GM19099 (cell line): Measurements from ENCODE around the gene TUFM.
A peak's percentile ranks its signal among the peaks of the same experiment; 100 is the strongest.

Experiments used
- POLR2A ChIP-seq: IDR thresholded peaks from 3 replicates; pipeline ENCODE4 v1.6.1; 2011; ENCODE audit warnings: low read depth; ENCODE audit not compliant: insufficient read length; ENCODE audit errors: extremely low read depth

Gene TUFM

GRCh38 chr16:28846080-28846932, at the start of gene TUFM:
Gene TUFM, minus strand, starts transcription at chr16:28846348. Its CDS starts 79 bp downstream, at chr16:28846269.
- TF ChIP-seq POLR2A = peak; percentile 76

GRCh38 chr16:28895609-28896008, 49.5 kb upstream of the TUFM start:
- no peak for TF ChIP-seq POLR2A

- no peak for TF ChIP-seq POLR2A
Measured at GRCh38 chr16:28893291-28893690, 47.1 kb upstream of the TUFM start.

DNA sequence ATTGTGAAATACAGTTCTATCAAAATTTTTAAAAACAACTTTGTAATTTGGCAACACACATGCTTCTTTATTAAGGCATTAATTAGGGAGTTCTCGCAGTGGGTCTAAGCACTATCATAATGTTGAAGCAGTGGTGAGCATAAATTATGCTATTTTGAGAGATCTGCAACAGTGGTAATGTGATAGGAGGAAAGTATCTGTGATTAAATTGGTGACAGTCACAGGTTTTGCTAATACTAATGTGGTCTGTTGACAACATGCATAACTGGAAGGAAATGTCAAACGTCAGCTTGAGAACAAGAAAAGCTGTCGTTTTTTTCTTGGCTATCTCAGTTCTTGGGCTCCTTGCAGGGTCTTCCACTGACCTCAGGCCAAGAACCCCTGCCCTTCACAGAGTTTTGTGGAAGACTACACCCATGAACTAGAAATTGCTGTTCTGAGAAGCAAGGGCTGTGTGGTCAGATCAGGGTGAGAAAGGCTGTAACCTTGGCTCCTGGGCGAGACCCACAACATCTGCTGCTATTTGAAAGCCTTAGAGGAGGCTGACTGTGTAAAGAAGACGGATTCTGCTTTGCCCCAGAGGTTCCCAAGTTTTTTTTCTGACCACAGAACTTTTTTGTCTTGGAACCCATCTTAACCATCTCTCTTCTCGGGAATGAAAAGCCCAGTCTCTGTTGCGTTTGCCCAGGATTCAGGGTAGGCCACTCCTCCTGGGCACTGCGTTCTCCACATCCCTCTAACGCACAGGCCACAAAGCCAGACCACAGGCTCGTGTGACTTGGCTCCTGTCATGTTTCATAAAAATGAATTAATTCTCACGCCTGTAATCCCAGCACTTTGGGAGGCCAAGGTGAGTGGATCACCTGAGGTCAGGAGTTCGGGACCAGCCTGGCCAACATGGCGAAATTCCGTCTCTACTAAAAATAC, 46.1 kb upstream of the TUFM start:
- TF ChIP-seq POLR2A = no peak

DNA sequence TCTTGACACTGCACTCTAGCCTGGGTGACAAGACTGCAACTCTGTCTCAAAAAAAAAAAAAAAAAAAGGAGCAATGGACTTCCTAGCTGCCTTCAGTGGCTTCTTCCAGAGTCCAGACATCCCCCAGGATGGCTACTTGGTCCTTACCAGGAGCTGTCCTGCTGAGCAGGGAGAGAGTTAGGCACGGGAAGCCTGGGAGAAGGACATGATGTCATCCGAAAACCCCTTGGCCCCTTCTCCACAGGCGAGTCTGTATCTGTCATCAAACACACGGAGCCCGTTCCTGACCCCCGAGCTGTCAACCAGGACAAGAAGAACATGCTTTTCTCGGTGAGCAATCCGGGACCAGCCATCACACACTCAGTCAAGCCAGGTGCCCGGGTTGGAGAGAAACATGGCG, 40.8 kb upstream of the TUFM start:
- TF ChIP-seq POLR2A = no peak

GRCh38 chr16:28884045-28884444, 37.9 kb upstream of the TUFM start:
- no peak for TF ChIP-seq POLR2A

- TF ChIP-seq POLR2A = no peak
Measured at GRCh38 chr16:28883221-28883996, 37.3 kb upstream of the TUFM start.

GRCh38 chr16:28882551-28883160, 36.5 kb upstream of the TUFM start:
- TF ChIP-seq POLR2A = no peak

GRCh38 chr16:28880955-28881354, 34.8 kb upstream of the TUFM start:
- no peak for TF ChIP-seq POLR2A

DNA sequence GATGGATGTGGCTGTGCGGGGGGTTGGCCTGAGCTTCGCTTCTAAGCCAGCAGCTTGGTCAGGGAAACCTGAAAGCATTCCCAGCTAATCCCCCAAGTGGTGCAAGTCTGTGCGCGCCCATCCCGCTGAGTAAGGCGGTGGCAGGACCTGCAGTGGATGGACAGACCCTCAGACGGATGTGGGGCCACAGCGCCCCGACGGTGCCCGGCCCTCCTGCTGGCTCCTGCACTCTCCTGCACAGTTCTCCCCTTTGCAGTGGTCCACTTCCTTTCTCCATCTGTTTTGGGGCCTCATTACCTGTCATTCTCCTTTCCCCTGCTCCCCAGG, 34.4 kb upstream of the TUFM start:
- no peak for TF ChIP-seq POLR2A

DNA sequence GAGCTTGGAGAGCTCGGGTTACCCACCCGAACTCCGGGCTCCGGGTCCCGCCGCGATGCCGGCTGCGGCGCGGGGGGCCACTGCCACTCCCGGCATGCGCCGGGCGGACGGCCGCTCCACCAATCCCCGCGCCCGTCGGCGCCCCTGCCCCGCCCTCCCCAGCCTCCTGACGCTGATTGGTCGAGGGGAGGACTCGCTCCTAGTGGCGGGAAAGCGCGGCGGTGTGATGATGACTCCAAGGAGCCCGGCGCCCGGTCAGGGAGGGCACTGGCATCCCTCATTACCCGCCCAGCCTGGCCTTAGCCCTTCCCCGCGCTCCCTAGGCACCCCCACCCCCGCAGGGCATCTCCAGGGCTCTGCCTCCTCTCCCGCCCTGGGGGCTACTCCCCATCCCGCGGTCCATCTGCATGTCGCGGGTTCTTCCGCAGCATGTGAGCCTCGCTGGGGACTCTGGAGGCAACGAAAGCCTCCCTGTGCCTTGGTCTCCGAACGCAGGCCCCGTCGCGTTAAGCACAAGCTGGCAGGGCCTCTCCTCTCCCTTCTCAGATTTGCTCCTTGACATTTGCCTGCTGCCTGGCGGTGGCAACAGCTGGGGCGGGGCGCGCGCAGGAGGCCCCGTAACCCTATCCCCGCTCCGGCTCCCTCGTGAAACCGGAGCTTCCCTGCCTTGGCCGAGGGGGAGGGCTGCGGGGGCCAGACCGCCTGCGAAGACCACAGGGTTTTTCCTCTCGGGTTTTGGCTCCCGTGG, 33.9 kb upstream of the TUFM start:
- TF ChIP-seq POLR2A = peak; percentile 82

- no peak for TF ChIP-seq POLR2A
Measured at GRCh38 chr16:28879261-28879840, 33.2 kb upstream of the TUFM start.

- TF ChIP-seq POLR2A = no peak
Measured at GRCh38 chr16:28878083-28878926, 32.2 kb upstream of the TUFM start, which contains the start of gene ATP2A1. Gene ATP2A1, plus strand, starts transcription at chr16:28878488. Its CDS starts 184 bp downstream, at chr16:28878672.
